NCI-H524 treated with DMSO at 0.1 percent for 48 hours (cell line): ENCODE results near the gene ANGPTL8.

Source experiments
- DNase-seq: peaks from one replicate; lab custom pipeline; 2025; lab: John Stamatoyannopoulos, UW

ANGPTL8 gene

DNA sequence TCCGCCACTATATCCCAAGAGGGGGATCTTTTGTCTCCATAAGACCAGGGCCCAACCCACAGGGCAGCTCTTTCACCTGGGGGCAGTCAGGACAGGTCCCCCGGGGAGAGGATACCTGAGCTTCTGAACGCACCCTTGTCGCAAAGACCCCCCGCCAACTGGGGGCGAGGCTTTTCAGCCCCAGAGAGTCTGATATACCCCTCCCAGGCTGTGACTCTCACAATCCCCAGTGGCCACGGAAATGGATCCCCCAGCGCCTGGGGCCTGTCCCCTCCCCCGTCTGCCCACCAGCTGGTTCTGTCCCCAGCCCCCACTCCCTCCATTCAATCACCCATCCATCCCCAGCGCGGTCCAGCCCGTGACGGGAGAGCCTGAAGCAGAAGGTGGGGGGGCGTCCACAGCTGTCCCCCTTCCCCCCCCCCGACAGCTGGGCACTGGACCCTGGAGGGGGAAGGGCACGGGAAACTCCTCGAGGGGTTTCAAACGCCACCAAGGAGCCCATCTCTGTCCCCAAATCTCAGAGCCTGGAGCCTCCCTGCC lies 22.1 kb downstream of the ANGPTL8 start:
- DNase-seq, result no peak

DNA sequence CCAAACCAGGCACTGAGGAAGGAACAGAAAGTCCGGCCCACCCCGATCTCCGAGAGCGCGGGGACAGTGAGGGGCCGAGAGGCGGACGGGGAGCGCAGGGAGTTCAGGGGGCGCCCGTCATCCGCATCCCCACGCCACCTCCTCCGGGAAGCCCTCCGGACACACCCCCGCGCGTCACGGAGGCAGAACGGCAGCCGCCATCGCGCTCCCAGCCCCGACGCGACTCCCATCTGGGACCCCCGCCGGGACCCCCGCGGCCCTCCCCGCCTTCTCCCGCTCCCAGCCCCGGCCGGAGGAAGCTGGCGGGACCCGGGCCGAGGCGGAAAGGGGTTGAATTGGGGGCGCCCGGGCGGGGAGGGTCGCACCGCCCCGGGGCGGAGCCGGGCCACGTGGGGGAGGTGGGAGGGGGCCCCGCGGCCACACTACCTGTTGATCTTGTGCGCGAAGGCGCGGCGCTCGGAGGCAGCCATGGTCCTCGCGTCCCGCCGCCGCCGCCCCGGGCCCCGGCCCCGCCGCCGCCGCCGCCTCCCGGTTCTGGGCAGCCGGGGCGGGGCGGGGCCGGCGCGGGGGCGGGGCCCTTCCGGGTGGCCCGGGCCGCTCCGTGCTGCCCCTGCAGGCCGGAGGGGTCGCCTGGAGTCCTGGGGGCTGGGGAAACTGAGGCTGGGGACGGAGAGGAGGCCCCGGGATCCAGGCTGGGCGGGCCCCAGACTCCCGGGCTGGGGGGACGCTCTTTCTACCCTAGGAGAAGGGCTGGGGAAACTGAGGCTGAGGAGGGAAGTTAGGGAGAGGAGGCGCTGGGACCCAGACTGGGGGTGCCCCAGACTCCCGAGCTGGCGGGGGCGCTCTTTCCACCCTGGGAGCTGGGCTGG lies 22.8 kb downstream of the ANGPTL8 start, which contains the start of gene DOCK6:
DOCK6 (minus strand) TSS at position 554 of the 869 bp plus-strand sequence; CDS start at position 470, 84 bp downstream.
- DNase-seq, result no peak

DNA sequence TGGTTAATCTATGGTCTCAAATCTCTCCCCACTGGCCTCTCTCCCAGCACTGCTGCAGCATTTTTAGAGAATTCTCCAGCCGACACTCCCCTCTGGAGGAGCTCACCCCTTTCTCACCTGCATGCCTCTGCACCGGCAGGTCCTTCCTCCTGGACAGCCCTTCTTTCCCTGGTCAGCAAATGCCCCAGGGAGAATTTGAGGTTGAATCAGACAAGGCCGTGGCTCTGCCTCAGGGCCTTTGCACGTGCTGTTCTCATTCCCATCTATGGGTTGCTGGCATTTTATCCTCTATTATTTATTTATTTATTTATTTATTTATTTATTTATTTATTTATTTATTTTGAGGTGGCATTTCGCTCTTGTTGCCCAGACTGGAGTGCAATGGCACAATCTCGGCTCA lies 24.3 kb downstream of the ANGPTL8 start:
- no peak for DNase-seq

DNA sequence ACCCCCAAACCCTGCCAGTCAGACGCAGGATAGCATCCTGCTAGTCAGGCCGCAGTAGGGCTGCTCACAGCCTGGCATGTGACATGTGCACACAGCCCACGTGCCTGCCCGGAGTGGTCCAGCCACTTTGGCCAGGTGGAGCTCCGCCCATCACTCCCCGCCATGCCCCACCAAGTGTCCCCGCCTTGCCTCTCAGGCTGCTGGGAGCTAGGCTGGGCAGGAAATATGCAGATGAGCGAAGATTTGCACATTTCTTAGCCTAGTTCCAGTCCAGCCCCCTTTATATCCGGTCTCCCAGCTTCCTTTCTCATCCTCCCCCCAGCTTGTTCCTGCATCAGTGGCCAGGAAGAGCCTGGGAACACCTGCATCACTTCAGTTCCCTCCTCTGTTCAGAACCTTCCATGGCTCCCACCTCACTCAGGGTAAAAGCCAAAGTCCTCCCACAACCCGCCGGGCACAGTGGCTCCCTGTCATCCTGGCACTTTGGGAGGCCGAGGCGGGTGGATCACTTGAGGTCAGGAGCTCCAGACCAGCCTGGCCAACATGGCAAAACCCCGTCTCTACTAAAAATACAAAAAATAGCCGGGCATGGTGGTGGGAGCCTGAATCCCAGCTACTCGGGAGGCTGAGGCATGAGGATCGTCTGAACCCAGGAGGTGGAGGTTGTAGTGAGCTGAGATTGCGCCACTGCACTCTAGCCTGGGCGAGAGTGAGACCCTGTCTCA lies 25.2 kb downstream of the ANGPTL8 start:
- no peak for DNase-seq

DNA sequence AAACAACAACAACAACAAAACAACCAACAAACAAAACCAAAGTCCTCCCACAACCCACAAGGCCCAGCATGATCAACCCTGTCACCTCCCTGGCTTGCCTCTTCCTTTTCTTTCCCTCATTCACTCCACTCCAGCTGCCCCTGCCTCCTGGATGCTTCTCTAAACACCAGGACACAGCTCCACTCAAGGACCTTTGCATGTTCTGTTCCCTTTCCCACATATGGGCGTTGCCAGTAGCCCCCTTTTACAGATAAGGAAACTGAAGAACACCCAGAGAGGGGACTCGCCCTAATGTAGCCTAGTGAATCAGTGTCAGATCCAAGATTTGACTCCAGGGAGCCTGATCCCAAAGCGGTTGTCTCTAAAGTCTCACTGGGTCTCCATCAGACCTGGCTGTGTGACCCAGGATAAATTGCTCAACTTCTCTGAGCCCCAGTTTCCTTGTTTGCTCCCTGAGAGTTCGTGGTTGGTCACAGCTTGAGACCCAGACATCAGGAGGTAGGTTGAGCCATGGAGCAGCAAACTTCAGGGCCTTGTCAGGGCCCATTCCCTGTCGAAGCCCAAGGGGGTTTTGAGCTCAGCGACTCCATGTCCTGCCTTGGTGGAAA lies 25.9 kb downstream of the ANGPTL8 start:
- DNase-seq, result no peak

DNA sequence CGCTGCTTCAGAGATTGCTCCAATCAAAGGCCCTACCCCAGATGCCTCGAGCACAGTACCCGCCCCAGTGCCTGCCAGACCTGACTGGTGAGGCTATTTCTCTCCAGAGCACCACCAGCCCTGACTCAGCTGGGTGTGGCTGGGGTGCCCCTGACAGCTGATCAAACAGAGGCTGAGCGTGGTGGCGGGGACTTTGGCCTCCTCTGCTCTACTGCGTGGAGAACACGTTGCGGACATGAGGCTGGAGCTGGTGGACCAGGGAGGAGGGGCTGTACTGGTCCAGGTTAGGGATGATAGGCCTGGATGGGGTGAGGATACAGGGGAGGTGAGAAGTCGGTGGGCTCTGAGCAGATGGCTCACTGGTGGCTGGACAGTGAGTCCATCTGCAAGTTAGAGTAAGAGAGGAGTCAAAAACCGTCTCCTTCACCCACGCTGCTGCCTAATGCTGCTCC lies 26.4 kb downstream of the ANGPTL8 start:
- DNase-seq, result no peak

DNA sequence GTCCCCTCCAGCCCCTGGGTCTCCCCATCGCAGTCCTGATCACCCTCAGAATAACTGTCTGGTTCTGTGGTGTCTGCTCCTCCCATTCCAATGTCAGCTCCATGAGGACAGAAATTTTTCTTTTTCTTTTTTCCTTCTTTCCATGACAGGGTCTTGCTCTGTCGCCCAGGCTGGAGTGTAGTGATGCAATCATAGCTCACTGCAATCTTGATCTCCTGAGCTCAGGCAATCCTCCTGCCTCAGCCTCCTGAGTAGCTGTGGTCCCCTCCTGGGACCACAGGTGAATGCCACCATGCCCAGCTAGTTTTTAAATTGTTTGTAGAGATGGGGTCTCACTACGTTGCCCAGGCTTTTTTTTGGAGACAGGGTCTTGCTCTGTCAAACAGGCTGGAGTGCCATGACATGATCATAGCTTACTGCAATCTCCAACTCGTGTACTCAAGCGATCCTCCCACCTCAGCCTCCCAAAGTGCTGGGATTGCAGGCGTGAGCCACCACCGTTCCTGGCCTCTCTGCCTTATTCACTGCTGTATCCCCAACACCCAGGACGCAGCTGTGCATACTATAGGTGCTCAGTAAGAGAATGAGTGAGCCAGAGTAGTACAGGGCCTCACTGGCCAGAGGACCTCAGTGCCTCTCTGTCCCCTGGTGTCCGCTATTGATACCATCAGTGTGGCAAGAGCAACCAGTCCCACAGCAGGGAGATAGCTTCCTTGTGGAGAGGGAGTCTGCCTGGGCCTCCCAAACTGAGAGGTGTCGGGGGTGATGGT lies 28.1 kb downstream of the ANGPTL8 start:
- DNase-seq, result no peak

DNA sequence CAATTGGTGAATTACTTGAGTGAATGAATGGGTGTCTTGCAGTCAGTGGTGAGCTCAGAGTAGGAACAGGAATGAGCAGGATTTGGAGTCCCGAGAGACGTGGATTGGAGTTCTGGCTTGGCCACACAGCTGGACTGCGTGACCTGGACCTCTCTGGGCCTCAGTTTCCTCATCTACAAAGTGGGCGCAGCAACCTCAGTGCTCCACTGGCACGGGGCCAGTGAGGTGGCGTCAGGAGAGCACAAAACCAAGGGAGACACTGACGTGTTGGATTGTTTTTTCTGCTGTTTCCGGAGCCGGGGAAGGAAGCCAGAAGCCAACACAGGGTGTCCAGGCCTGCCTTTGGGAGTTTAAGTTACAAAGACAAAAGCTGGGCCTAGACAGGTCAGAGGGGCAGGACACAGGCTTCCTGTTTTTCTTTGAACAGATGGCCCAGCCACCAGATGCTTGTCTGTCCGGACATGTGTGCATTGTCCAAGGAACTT lies 29.4 kb downstream of the ANGPTL8 start:
- no peak for DNase-seq

DNA sequence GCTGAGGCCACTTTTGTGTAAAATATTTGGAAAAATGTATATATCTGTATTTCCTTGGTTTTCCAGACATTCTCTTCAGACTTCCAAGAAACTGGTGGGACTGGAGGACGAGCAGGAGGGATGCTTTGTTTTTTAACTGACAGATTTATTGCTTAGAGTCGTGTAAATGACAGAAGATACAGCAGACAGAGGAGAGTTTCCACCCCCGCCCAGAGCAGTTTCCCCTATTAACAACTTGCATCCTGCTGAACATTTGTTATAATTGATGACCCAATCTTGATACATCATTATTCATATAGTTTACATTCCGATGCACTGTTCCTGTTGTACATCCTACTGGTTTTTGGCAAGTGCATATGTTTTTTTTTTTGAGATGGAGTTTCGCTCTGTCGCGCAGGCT lies 30.0 kb downstream of the ANGPTL8 start:
- no peak for DNase-seq

DNA sequence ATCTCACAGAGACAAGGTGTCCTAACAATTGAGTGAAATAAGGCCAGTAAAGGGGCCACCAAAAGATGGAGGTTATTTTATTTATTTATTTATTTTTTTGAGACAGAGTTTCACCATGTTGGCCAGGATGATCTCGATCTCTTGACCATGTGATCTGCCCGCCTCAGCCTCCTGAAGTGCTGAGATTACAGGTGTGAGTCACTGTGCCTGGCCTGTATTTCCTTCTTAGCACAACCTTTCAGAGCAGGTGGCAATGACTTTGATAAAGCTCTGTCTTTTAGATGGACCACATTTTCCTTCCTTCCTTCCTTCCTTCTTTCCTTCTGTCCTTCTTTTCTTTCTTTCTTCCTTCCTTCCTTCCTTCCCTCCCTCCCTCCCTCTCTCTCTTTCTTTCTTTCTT lies 33.9 kb downstream of the ANGPTL8 start:
- DNase-seq, result no peak

DNA sequence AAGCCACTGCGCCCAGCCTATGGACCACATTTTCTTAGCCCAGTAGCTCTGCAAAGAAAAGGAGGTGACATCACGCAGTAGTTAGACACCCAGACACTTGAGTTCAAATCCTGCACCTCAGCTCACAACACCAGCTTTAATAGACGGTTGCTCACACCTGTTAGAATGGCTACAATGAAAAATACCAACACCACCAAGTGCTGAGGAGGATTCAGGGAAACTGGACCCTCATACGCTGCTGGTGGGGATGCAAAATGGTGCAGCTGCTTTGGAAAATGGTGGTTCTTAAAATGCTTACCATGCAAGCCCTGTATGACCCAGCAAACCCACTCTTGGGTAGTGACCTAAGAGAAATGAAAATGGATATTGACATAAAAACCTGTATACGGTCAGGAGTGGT lies 34.6 kb downstream of the ANGPTL8 start:
- no peak for DNase-seq

DNA sequence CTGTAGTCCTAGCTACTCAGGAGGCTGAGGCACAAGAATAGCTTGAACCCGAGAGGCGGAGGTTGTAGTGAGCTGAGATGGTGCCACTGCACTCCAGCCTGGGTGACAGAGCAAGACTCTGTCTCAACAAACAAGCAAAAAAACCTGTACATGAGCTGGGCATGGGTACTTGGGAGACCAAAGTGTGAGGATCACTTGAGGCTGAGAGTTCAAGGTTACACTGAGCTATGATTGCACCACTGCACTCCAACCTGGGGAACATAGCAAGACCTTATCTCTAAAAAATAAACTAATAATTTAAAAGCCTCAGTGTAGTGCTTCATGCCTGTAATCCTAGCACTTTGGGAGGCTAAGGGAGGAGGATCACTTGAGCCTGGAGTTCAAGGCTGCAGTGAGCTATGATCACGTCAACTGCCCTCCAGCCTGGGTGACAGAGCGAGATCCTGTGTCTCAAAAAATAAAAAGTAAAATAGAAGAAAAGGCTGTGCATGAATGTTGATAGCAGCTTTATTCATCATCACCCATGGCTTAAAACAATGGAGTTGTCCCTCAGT lies 35.2 kb downstream of the ANGPTL8 start:
- DNase-seq, result no peak

DNA sequence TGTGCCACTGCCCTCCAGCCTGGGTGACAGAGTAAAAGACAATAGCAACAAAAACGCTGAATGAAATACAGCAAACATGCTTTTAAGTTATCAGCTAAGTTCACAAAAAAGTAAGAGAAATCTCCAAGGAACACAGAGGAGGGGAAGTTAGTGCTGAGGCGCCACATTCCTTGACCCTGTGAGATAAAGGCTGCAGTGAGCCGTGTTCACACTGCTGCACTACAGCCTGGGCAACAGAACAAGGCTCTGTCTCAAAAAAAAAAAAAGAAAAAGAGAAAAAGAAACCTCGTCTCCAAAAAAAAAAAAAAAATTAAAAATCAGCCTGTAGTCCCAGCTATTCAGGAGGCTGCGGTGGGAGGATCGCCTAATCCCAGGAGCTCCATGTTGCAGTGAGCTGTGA lies 39.3 kb downstream of the ANGPTL8 start:
- no peak for DNase-seq

DNA sequence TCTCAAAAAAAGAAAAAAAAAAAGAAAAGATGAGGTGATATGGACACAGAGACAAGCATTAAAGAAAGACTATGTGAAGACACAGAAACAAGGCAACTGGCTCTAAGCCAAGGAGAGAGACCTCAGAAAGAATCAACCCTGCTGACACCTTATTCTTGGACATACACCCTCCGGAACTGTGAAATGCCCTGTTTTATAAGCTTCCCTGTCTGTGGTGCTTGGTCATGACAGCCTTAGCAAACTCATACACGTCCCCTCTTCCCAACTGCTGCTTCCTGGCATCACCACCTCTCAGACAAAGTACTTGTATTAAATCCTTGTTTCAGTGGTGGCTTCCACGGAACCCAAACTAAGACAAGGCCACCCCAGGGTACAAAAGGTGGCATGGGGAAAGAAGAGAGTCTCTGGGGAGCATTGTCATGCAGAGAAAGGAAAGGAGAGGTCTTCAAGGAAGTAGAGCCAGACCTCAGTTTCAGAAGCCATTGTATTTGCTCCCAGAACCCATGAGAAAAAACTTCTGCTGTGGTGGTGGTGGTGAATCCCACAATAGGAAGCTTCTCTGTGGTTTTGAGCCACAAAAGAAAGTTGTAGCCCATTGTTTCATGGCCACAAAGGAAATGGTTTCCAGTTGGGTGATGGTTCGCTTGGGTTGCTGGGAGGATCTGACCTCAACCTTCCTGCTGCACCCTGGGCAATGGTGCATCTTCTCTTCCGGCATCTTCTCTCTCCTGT lies 40.3 kb downstream of the ANGPTL8 start:
- no peak for DNase-seq

DNA sequence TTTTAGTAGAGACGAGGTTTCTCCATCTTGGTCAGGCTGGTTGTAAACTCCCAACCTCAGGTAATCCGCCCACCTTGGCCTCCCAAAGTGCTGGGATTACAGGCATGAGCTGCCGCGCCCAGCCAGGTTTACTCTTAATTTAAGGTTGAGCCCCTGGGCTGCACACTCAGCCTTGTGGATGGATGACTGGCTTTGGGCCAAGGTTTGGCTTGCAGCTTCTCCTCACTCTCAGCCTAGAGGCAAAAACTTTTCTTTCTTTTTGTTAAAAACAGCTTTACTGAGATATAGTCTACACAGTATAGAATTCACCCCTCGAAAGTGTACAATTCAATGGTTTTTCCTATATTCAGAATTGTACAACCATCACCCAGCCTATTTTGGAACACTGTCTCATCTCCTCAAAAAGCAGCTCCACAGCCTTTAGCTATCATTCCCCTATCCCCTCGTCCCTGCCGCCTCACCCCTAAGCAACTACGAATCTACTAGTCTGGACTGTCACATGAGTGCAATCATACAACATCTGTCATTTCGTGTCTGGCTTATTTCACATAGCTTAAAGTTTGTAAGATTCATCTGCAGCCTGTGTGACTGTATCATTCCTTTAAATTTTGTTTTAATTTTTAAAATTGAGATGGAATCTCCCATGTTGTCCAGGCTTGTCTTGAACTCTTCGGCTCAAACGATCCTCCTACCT lies 42.1 kb downstream of the ANGPTL8 start:
- no peak for DNase-seq

DNA sequence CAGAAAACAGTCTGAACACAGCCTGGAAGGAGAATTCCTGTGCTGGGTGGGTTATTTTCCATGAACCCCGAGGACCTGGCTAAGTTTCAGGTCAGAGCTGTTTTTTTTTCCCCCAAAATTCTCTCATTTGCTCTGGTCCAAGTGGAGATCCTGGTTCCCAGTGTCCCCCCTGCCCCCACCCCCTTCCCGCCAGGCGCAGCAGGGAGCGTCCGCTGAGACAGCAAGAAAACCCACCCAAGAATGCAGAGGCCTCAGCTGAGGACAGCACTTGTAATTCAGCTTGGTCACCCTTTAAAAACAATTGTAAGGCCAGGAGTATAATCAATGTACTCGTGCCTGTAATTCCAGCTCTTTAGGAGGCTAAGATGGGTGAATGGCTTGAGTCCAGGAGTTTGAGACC lies 45.1 kb downstream of the ANGPTL8 start:
- no peak for DNase-seq

DNA sequence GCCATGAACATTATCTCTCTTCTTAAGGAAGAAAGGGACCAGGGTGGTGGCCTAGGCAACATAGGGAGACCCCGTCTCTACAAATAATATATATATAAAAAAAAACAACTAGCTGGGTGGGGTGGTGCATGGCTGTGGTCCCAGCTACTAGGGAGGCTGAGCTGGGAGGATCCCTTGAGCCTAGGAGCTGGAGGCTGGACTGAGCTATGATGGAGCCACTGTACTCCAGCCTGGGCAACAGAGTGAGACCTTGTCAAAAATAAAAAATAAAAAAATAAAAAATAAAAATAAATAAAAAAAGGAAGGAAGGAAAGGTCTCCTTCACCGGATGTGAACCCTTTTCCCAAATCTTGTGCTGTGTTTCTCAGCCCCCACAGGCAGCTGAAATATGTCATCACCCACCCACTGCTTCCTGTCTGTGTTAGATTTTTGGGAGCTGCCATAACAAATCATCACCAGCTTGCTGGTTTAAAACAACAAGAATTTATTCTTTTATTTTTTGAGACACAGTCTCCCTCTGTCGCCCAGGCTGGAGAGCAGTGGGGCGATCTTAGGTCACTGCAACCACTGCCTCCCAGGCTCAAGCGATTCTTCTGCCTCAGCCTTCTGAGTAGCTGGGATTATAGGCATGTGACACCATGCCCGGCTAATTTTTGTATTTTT lies 47.0 kb downstream of the ANGPTL8 start:
- DNase-seq, result no peak

DNA sequence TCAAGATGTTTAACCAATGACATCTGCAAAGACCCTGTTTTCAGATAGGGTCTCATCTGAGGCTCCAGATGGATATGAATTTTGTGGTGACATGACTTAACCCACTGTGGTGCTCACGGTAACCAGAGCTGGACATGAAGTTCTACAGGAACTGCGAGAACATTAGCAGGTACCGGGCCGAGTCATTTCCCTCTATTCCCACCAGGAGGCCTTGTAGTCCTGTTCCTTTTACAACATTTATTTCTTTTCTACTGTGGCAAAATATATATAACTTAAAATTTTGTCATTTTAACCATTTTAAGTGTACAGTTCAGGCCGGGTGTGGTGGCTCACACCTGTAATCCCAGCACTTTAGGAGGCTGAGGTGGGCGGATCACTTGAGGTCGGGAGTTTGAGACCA lies 48.9 kb downstream of the ANGPTL8 start:
- no peak for DNase-seq

DNA sequence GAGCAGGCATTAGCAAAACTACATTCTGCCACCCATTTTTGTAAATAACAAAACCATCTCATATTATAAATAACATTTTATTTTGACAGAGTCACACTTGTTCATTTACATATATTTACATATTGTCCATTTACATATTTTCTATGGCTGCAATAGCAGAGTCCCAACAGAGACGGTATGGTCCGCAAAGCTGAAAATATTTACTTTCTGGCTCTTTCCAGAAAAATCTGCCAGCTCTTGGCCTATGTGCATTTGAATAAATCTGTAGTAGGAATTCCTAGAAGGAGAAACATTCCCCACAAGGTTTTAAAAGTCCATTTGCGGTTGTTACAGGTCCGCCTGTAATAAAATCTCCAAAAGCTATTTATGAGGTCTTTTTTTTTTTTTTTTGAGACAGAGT lies 50.8 kb downstream of the ANGPTL8 start:
- no peak for DNase-seq
